Islet of Langerhans (tissue), 1 donor: Measurements from ENCODE around the gene RNF31.

Experiments used
- FAIRE-seq: peaks from one replicate; lab custom pipeline; 2011; peaks lifted over from hg19 to GRCh38; lab: Jason Lieb, UNC

Gene RNF31

DNA sequence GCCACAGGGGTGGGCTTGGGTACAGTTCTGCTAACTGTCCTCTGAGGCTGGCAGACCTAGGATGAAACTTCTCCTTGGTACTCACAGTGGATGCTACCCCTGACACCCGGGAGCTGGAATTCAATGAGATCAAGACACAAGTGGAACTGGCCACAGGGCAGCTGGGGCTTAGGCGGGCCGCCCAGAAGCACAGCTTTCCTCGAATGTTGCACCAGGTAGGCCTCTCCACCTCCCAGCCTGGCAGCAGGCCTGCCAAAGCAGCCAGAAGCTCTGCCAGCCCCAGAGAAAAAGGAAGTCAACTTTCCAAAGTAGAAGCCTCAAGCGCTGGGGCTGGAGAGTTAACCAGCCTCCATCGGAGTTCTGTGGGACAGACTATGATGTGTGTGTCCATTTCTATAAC is 30.1 kb upstream of the RNF31 start:
- FAIRE-seq: no peak

DNA sequence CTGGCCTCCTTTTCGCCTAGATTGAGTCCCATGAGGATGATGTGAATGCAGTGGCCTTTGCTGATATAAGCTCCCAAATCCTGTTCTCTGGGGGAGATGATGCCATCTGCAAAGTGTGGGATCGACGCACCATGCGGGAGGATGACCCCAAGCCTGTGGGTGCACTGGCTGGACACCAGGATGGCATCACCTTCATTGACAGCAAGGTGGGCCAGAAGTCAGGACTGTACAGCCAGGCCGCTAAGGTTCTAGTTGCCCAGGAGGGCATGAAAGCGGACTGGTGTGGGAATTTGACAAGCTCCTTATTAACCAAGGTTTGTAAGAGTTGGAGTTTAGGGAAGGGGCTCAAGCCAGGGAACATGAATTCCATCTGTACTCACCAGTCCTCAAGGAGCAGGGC is 27.6 kb upstream of the RNF31 start:
- no peak for FAIRE-seq

DNA sequence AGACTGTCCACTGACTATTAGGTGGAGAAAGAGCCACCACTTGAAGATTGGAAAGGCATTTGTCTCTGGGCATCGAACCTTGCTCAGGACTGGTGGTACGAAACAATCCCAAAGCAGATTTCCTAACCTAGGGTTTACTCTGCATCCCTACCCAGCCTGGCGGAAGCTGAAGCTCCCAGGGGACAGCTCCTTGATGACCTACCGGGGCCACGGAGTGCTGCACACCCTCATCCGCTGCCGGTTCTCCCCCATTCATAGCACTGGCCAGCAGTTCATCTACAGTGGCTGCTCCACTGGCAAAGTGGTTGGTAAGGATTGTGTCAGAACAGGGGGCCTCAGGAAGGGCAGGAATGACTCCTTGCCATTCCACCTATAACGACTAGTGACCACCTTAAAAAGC is 26.1 kb upstream of the RNF31 start:
- no peak for FAIRE-seq

DNA sequence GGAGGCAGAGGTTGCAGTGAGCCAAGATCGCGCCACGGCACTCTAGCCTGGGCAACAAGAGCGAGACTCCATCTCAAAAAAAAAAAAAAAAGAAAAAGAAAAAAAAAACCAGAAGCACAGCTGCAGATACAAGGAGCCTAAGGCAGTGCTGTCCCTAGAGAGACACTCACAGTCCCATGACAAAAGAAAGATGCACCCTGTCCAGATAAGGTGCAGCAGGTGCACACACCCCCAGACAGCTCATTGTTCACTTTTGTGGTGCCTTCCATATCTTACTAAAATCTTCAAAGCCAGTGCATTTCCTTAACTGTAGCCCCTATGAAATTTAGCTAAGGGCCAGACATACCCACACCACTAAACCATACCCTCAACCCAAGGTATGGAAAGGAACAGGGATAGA is 24.9 kb upstream of the RNF31 start:
- FAIRE-seq: no peak

DNA sequence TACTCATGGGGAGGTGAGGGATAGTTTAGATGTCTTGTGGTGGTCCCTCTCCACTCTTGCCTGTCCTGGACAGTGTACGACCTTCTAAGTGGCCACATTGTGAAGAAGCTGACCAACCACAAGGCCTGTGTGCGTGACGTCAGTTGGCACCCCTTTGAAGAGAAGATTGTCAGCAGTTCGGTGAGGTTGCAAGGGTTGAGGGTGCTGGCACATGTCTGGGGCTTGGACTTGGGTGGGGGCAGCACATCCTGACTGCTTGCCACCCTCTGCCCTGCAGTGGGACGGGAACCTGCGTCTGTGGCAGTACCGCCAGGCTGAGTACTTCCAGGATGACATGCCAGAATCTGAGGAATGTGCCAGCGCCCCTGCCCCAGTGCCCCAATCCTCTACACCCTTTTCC is 24.4 kb upstream of the RNF31 start:
- no peak for FAIRE-seq

DNA sequence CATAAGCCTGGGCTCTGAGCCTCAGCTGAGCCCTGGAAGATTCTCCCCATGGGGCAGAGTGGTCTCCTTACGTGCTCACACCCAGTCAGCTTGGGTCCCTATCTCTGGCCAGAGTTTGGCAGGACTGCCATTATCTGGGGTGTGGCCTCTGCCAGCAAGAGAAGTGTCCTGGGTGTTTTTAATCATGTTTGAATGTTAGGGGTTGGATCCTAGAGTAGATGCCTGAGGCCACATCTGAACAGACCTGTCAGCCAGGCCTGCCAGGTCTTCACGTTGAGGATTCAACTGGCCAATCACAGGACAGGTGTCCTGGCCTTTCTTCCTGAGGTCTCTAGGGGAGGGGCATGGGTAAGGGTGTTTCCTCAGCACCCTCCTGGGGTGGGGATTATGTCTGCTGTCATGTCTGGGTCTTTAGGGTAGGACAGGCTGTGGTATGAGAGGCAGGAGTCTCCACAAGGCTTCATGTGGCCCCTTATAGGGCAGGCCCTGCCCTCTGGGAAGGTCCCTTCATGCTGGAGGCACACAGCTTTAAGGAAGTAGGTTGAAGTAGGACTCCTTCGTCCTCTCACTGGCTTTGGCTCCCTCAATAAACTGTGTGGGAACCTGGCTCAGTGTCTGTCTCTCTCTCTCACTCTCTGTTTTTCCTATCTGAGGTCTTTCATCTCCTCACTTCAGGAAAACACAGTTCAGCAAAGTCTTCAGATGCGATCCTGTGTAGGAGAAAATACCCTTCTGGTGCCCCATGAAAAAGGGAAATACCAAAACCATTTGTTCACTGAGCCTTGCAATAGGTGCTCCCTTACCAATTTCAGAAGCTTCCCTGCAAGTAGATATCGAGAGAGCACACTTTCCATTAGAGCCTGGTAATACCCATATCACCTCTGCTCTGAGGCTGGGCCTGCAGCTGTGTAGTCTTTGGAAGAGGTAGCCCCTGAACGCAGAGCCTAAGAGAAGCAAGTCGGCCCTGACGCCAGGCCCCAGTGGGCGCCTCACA is 23.6 kb upstream of the RNF31 start:
- no peak for FAIRE-seq

DNA sequence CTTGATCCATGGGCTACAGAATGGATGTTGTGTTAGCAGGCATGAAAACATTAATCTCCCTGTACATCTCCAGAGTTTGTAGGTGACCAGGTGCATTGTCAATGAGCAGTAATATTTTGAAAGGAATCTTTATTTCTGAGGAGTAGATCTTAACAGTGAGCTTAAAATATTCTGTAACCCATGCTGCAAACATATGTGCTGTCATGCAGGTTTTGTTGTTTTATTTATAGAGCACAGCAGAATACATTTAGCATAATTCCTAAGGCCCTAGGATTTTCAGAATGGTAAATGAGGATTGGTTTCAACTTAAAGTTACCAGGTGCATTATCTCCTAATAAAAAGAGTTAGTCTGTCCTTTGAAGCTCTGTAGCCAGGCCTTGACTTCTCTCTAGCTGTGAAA is 20.4 kb upstream of the RNF31 start:
- FAIRE-seq: no peak

DNA sequence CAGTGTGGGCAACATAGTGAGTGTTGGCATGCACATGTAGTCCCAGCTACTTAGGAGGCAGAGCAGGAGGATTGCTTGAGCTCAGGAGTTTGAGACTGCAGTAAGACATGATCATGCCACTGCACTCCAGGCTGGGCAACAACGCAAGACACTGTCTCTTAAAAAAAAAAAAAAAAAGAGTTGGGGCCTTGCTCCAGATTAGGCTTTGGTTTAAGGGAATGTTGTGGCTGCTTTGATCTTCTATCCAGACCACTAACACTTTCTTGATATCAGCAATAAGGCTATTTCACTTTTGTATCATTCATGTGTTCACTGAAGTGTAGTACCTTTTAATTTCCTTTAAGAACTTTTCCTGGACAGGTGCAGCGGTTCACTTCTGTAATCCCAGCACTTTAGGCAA is 19.6 kb upstream of the RNF31 start:
- no peak for FAIRE-seq

DNA sequence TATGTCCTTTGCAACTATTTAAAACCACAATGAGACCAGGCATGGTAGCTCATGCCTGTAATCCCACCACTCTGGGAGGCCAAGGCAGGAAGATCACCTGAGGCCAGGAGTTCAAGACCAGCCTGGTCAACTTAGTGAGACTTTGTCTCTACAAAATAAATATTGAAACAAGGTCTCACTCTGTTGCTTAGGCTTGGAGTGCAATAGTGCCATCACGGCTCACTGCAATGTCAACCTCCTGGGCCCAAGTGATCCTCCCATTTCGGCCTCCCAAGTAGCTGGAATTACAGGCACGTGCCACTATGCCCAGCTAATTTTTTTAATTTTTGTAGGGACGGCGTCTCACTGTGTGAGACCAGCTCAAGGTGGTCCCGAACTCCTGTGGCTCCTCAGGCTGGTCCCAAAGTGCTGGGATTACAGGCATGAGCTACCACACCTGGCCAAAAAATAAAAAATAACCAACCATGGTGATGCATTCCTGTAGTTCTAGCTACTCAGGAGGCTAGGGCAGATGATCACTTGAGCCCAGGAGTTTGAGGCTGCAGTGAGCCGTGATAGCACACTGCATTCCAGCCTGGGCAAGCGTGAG is 17.8 kb upstream of the RNF31 start:
- no peak for FAIRE-seq

DNA sequence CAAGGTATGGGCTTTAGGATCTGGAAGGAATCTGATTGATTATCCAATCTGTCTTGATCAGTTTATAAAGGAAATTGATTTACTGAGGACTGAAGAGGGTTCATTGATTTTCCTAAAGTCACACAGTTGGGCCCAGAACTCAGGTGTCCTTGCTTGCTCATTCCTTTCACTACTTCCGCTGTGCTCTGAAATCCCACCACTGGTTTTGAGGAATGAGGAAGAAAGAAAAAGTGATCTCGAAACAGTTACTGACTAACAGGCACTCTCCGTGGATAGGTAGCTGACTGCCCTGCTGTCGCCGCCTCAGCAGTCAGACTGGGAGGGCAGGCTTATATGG is 16.9 kb upstream of the RNF31 start, which contains the start of gene FITM1:
FITM1 (plus strand) TSS at position 280 of the 337 bp plus-strand sequence. CDS start 905 bp downstream, outside the sequence.
- FAIRE-seq: no peak

DNA sequence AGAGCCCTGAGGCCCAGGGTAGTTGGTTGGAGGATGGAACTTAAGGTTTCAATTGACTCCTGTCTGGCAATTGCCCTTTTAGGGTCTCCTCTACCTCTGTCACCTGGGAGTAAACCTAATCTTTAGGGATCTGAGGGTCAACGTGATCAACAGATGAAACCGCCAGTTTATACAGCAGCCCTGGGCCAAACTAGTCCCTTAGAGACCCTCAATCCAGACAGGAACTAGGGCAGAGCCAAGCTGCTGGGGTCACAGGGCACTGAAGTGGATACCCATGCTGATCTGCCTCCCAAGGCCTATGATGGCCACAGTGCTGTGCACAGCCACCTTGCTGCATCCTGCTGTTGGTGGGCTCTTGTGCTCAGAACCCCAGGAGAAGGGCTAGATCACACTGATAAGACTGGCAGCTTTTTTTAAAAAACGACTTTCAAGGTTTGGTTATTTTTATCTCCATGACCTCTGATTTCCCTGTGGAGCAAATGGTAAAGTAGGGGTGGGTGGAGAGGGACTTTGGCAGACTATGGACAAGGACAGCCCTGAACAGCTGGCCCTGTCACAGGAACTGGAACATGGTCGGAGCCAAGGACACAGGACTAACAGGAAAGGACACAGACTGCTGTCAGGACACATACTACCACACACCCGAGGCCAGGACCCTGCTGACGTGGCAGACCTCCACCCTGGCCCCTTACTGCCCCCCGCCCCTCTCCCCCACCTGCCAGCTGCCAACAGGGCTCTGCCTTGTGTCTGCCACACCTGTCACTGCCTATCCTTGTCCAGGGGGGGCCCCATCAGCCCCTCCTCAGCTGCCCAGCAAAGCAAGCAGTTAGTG is 16.4 kb upstream of the RNF31 start:
- FAIRE-seq: no peak

DNA sequence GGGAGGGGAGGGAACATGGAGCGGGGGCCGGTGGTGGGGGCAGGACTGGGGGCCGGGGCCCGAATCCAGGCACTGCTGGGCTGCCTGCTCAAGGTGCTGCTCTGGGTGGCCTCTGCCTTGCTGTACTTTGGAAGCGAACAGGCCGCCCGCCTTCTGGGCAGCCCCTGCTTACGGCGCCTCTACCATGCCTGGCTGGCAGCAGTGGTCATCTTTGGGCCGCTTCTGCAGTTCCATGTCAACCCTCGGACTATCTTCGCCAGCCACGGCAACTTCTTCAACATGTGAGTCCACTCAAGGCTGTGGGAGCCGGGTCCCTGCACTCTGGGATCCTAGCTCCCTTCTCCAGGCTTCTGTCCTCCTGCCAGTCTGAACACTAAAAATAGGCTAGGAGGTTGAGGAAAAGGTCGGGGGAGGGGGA is 15.7 kb upstream of the RNF31 start:
- FAIRE-seq: no peak

DNA sequence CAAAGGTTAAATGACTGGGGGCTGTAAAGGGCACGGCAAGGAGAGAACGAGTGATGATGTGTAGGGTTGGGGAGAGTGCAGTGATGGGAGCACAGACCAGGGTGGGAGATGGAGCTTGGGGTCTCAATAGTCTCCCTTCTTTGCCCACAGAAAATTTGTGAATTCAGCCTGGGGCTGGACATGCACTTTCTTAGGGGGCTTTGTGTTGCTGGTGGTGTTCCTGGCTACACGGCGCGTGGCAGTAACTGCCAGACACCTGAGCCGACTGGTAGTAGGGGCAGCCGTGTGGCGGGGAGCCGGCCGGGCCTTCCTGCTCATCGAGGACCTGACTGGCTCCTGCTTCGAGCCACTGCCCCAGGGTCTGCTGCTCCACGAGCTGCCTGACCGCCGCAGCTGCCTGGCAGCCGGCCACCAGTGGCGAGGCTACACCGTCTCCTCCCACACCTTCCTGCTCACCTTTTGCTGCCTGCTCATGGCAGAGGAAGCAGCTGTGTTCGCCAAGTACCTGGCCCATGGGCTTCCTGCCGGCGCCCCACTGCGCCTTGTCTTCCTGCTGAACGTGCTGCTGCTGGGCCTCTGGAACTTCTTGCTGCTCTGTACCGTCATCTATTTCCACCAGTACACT is 15.1 kb upstream of the RNF31 start:
- FAIRE-seq: no peak

DNA sequence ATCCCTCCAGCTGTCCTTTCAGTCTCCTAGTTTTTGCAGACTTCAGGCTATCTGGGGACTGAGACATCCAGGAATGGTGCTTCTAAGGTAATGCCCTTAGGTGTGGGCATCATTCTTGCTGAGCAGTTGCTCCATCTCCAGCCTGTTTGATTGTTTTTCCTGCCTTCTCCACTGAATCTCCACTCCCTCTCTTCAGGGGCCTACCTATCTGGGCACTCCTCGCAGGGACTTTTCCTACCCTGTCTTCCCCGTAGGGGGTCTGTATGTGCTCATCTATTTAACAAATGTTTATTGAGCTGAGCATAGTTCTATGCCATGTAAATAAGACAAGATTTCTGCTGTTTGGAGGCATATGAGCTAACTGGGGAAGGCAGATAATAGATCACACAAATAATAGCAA is 14.3 kb upstream of the RNF31 start:
- no peak for FAIRE-seq

DNA sequence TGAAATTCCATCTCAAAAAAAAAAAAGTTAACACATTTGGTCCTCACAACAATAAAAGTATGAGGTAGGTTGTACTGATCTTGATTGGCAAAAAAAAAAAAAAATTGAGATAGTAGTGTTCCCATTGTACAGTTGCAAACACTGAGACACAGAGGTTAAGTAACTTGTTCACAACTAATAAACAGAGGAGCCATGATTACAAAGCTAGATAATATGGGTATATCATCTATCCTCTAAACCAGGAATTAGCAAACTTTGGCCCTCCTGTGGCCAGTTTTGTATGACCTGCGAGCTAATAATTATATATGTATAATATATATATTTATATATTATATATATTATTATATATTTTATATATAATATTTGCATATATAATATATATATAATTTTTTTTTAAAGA is 13.6 kb upstream of the RNF31 start:
- FAIRE-seq: no peak

DNA sequence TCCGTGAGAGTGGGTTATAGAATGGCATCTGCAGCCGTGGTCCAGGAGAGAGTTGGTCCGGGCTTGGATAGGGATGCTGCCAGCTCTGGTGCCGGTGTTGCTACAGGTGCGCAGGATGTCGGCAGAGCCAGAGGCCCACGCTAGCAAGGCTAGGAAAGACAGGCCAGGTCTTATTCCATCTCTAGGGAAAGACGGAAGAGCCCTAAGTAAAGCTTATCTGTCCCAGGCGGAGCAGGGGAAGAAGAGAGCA is 11.8 kb upstream of the RNF31 start:
- no peak for FAIRE-seq

DNA sequence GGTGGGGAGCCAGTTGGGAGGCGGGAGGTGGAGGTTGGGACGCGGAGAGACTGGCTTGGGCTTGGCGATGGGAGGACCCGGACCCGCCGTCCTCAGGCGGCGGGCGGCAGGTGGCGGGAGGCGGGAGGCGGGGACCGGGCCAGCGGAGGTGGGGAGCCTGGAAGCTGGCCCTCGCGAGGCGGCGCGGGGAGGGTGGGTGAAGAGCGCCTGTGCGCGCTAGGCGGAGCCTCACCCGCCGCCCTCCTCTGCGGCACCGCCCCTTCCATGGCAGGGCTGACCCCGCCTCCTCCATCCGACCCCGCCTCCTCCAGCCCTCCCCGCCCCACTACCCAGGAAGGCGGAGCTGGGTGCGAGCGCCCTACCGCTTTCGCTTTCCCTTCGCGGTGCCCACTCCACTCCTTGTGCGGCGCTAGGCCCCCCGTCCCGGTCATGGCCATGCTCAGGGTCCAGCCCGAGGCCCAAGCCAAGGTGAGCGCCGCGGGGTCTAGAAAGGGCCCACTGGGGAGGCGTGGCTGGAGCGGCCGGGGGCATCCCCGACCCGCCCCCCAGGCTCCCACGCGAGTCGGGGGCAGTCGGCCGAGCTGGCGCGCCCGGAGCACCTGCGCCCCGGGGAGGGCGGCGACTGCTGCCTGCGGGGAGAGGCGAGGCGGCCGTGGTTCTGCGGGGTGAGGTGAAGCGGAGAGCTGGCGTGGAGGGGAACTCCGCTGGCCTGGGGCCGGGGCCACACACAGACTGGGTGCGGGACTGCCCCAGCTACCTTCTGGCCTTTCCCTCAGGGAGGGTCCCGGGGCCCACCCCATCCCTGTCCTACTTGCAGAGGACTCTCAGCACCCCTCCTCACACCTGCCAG is 11.2 kb upstream of the RNF31 start, which contains the start of gene PSME1:
PSME1 (plus strand) TSS at position 361 of the 850 bp plus-strand sequence; CDS start at position 430, 69 bp downstream.
- FAIRE-seq: no peak

DNA sequence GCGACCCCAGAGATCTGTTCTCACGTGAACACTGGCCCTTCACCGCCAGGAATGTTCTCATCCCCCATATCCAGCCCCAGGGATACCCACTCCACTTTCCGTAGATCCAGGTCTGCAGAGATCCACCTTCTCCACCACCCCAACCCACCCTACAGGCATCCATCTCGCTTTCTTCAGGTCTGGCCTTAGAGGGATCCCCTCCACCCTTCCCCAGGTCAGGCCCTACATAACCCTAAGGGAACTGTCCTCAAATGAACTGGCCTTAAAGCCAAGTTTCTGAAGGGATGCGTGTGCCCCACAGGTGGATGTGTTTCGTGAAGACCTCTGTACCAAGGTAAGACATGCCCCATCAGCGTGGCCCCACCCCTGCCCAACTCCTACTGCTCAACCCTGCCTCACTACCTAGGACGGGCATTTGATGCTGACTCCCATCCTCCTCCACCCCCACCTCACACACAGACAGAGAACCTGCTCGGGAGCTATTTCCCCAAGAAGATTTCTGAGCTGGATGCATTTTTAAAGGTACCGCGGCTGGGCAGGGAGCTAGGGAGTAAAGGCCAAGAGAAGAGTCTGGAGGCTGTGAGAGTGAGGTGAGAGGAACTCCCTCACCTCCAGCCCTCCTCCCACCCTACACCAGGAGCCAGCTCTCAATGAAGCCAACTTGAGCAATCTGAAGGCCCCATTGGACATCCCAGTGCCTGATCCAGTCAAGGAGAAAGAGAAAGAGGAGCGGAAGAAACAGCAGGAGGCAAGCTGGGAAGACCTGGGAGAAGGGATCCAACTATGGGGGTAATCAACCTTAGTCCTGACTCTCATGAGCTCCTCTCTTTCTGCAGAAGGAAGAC is 10.4 kb upstream of the RNF31 start:
- FAIRE-seq: no peak

DNA sequence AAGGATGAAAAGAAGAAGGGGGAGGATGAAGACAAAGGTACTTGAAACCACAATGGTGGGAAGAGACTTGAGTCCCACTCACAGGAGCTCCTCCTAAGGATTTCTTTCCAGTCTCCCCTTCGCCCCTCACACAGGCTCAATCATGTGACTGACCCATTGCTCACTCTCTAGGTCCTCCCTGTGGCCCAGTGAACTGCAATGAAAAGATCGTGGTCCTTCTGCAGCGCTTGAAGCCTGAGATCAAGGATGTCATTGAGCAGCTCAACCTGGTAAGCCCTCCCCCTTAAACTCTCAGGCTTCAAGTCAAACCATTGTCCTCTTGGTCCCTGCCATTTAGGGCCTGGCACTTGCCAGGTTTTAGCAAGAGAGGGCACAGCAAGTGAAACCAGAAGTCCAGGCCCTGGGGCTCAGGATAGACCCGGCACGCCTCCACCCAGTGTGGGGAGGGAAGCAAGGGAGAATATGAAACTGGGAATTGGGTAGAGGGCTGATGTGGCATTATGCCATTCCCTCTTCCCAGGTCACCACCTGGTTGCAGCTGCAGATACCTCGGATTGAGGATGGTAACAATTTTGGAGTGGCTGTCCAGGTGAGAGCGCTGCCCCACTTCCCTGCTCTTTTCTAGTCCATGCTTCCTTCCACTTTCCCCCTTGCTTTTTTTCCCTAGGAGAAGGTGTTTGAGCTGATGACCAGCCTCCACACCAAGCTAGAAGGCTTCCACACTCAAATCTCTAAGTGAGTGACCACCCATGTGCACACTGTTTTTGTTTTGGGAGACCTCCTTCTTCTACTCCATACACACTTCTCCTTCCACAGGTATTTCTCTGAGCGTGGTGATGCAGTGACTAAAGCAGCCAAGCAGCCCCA is 9.5 kb upstream of the RNF31 start:
- no peak for FAIRE-seq
